ENCODE measurements around the gene TRABD2B.

Gene TRABD2B

GRCh38 chr1:47937586-47938254 is 59.5 kb downstream of the TRABD2B start:
- Histone ChIP-seq H2BK5ac (ENCODE audit: low read depth, low read length, poor library complexity, severe bottlenecking) (no peak overlapping the region), H3K27me3 (ENCODE audit: control insufficient read depth in 1 of 2, insufficient read depth in 1 of 2, low read length in 2 of 2) (peaks cover 0 to 11% of the 10 kb centered on the region in 2 experiments), H3K23ac (ENCODE audit: low read length in 2 of 2) (no peak overlapping the region), H3K4me3 (ENCODE audit: insufficient read depth in 1 of 2, low read depth in 1 of 2, low read length in 2 of 2) (no peak overlapping the region), H2AK5ac (ENCODE audit: low read length, severe bottlenecking) (no peak overlapping the region), H2BK120ac (ENCODE audit: low read depth, low read length) (no peak overlapping the region), H4K8ac (ENCODE audit: low read length) (no peak overlapping the region), H3K27ac (ENCODE audit: low read length, poor library complexity, severe bottlenecking) (no peak overlapping the region), H3K79me1 (replicated peaks; ENCODE audit: low read length, poor library complexity, severe bottlenecking) (no peaks in the 10 kb centered on the region), H3K4ac (ENCODE audit: low read depth in 1 of 2, low read length in 2 of 2) (no peak overlapping the region), H3K18ac (ENCODE audit: low read depth in 1 of 2, low read length in 2 of 2) (no peak overlapping the region), H2BK15ac (ENCODE audit: low read depth, poor library complexity, severe bottlenecking) (no peak overlapping the region), H2BK12ac (ENCODE audit: low read length in 2 of 2) (no peak overlapping the region), H4K91ac (ENCODE audit: low read length) (no peak overlapping the region), H3K36me3 (ENCODE audit: control insufficient read depth in 1 of 2, insufficient read depth in 2 of 2, low read depth in 1 of 2, low read length in 2 of 2) (no peaks in the 10 kb centered on the region), H3K4me1 (ENCODE audit: control insufficient read depth, insufficient read depth, low read depth, low read length) (peaks cover 11% of the 10 kb centered on the region), H2AFZ (ENCODE audit: low read depth, low read length) (no peak overlapping the region), H3K9me3 (ENCODE audit: control insufficient read depth, low read length) (no peaks in the 10 kb centered on the region), H3K9ac (ENCODE audit: low read length) (no peak overlapping the region), H3K4me2 (ENCODE audit: low read length, poor library complexity, severe bottlenecking) (no peak overlapping the region), H3K14ac (ENCODE audit: low read length in 2 of 2) (no peak overlapping the region)
- DNase-seq = no peak
- WGBS = 94% methylated on average over 5 of the region's 5 CpGs

GRCh38 chr1:47936916-47937551 is 60.2 kb downstream of the TRABD2B start:
- no peak overlapping the region for H2AFZ ChIP-seq (ENCODE audit: low read depth, low read length)
- no peak overlapping the region for H2BK12ac ChIP-seq (ENCODE audit: low read length in 2 of 2)
- no peak overlapping the region for H2BK5ac ChIP-seq (ENCODE audit: low read depth, low read length, poor library complexity, severe bottlenecking)
- H4K91ac ChIP-seq (ENCODE audit: low read length) = no peak overlapping the region
- H3K9ac ChIP-seq (ENCODE audit: low read length) = no peak overlapping the region
- no peaks in the 10 kb centered on the region for H3K79me1 ChIP-seq (replicated peaks; ENCODE audit: low read length, poor library complexity, severe bottlenecking)
- 94% methylated on average over 1 of the region's 1 CpG for WGBS
- peaks cover 8% of the 10 kb centered on the region for H3K4me1 ChIP-seq (ENCODE audit: control insufficient read depth, insufficient read depth, low read depth, low read length)
- H3K4ac ChIP-seq (ENCODE audit: low read depth in 1 of 2, low read length in 2 of 2) = no peak overlapping the region
- H3K18ac ChIP-seq (ENCODE audit: low read depth in 1 of 2, low read length in 2 of 2) = no peak overlapping the region
- H3K27me3 ChIP-seq (ENCODE audit: control insufficient read depth in 1 of 2, insufficient read depth in 1 of 2, low read length in 2 of 2) = peaks cover 0 to 17% of the 10 kb centered on the region in 2 experiments
- no peak overlapping the region for H3K4me3 ChIP-seq (ENCODE audit: insufficient read depth in 1 of 2, low read depth in 1 of 2, low read length in 2 of 2)
- no peak overlapping the region for H3K14ac ChIP-seq (ENCODE audit: low read length in 2 of 2)
- H2BK120ac ChIP-seq (ENCODE audit: low read depth, low read length) = no peak overlapping the region
- H2AK5ac ChIP-seq (ENCODE audit: low read length, severe bottlenecking) = no peak overlapping the region
- H2BK15ac ChIP-seq (ENCODE audit: low read depth, poor library complexity, severe bottlenecking) = no peak overlapping the region
- H4K8ac ChIP-seq (ENCODE audit: low read length) = no peak overlapping the region
- no peak overlapping the region for H3K27ac ChIP-seq (ENCODE audit: low read length, poor library complexity, severe bottlenecking)
- no peak for DNase-seq
- no peaks in the 10 kb centered on the region for H3K9me3 ChIP-seq (ENCODE audit: control insufficient read depth, low read length)
- H3K36me3 ChIP-seq (ENCODE audit: control insufficient read depth in 1 of 2, insufficient read depth in 2 of 2, low read depth in 1 of 2, low read length in 2 of 2) = no peaks in the 10 kb centered on the region
- no peak overlapping the region for H3K4me2 ChIP-seq (ENCODE audit: low read length, poor library complexity, severe bottlenecking)
- H3K23ac ChIP-seq (ENCODE audit: low read length in 2 of 2) = no peak overlapping the region

GRCh38 chr1:47935856-47936255 is 61.3 kb downstream of the TRABD2B start:
- WGBS = 52% methylated on average over 1 of the region's 1 CpG
- H3K14ac ChIP-seq (ENCODE audit: low read length in 2 of 2) = no peak overlapping the region
- no peak overlapping the region for H4K91ac ChIP-seq (ENCODE audit: low read length)

GRCh38 chr1:47935163-47935562 is 62.0 kb downstream of the TRABD2B start:
- Histone ChIP-seq H3K9ac (ENCODE audit: low read length) (no peak overlapping the region), H3K27ac (ENCODE audit: low read length, poor library complexity, severe bottlenecking) (no peak overlapping the region), H3K4me3 (ENCODE audit: insufficient read depth in 1 of 2, low read depth in 1 of 2, low read length in 2 of 2) (no peak overlapping the region), H3K23ac (ENCODE audit: low read length in 2 of 2) (no peak overlapping the region), H2BK120ac (ENCODE audit: low read depth, low read length) (no peak overlapping the region), H3K9me3 (ENCODE audit: control insufficient read depth, low read length) (no peaks in the 10 kb centered on the region), H2BK5ac (ENCODE audit: low read depth, low read length, poor library complexity, severe bottlenecking) (no peak overlapping the region), H2AK5ac (ENCODE audit: low read length, severe bottlenecking) (no peak overlapping the region), H3K18ac (ENCODE audit: low read depth in 1 of 2, low read length in 2 of 2) (no peak overlapping the region), H2BK12ac (ENCODE audit: low read length in 2 of 2) (no peak overlapping the region), H3K27me3 (ENCODE audit: control insufficient read depth in 1 of 2, insufficient read depth in 1 of 2, low read length in 2 of 2) (peaks cover 0 to 30% of the 10 kb centered on the region in 2 experiments), H4K8ac (ENCODE audit: low read length) (no peak overlapping the region), H3K4me2 (ENCODE audit: low read length, poor library complexity, severe bottlenecking) (no peak overlapping the region), H3K36me3 (ENCODE audit: control insufficient read depth in 1 of 2, insufficient read depth in 2 of 2, low read depth in 1 of 2, low read length in 2 of 2) (no peaks in the 10 kb centered on the region), H3K79me1 (replicated peaks; ENCODE audit: low read length, poor library complexity, severe bottlenecking) (no peaks in the 10 kb centered on the region), H3K4ac (ENCODE audit: low read depth in 1 of 2, low read length in 2 of 2) (no peak overlapping the region), H3K4me1 (ENCODE audit: control insufficient read depth, insufficient read depth, low read depth, low read length) (peaks cover 2% of the 10 kb centered on the region), H2BK15ac (ENCODE audit: low read depth, poor library complexity, severe bottlenecking) (no peak overlapping the region), H2AFZ (ENCODE audit: low read depth, low read length) (no peak overlapping the region), H3K14ac (ENCODE audit: low read length in 2 of 2) (no peak overlapping the region), H4K91ac (ENCODE audit: low read length) (no peak overlapping the region)
- DNase-seq = no peak
- 52% methylated on average over 3 of the region's 4 CpGs for WGBS

More at GRCh38 chr1:47935856-47936255, 61.3 kb downstream of the TRABD2B start:
- Histone ChIP-seq H2BK12ac (ENCODE audit: low read length in 2 of 2) (no peak overlapping the region), H3K18ac (ENCODE audit: low read depth in 1 of 2, low read length in 2 of 2) (no peak overlapping the region), H2AK5ac (ENCODE audit: low read length, severe bottlenecking) (no peak overlapping the region), H3K27ac (ENCODE audit: low read length, poor library complexity, severe bottlenecking) (no peak overlapping the region), H3K9ac (ENCODE audit: low read length) (no peak overlapping the region), H3K4ac (ENCODE audit: low read depth in 1 of 2, low read length in 2 of 2) (no peak overlapping the region), H4K8ac (ENCODE audit: low read length) (no peak overlapping the region), H2BK5ac (ENCODE audit: low read depth, low read length, poor library complexity, severe bottlenecking) (no peak overlapping the region), H3K23ac (ENCODE audit: low read length in 2 of 2) (no peak overlapping the region), H3K36me3 (ENCODE audit: control insufficient read depth in 1 of 2, insufficient read depth in 2 of 2, low read depth in 1 of 2, low read length in 2 of 2) (no peaks in the 10 kb centered on the region), H3K79me1 (replicated peaks; ENCODE audit: low read length, poor library complexity, severe bottlenecking) (no peaks in the 10 kb centered on the region), H2AFZ (ENCODE audit: low read depth, low read length) (no peak overlapping the region), H2BK120ac (ENCODE audit: low read depth, low read length) (no peak overlapping the region), H2BK15ac (ENCODE audit: low read depth, poor library complexity, severe bottlenecking) (no peak overlapping the region), H3K9me3 (ENCODE audit: control insufficient read depth, low read length) (no peaks in the 10 kb centered on the region), H3K27me3 (ENCODE audit: control insufficient read depth in 1 of 2, insufficient read depth in 1 of 2, low read length in 2 of 2) (peaks cover 0 to 28% of the 10 kb centered on the region in 2 experiments), H3K4me3 (ENCODE audit: insufficient read depth in 1 of 2, low read depth in 1 of 2, low read length in 2 of 2) (no peak overlapping the region), H3K4me1 (ENCODE audit: control insufficient read depth, insufficient read depth, low read depth, low read length) (peaks cover 5% of the 10 kb centered on the region), H3K4me2 (ENCODE audit: low read length, poor library complexity, severe bottlenecking) (no peak overlapping the region)
- no peak for DNase-seq
